ENCODE results near the gene CAMK1D.

The CAMK1D gene

GRCh38 chr10:12563489-12563888 is 214.1 kb downstream of the CAMK1D start:
- DNase-seq (ENCODE audit: low read depth) = no peak

GRCh38 chr10:12564173-12564572 is 214.8 kb downstream of the CAMK1D start:
- DNase-seq (ENCODE audit: low read depth) = no peak

GRCh38 chr10:12566161-12567115 is 217.1 kb downstream of the CAMK1D start:
- DNase-seq (ENCODE audit: low read depth) = no peak

GRCh38 chr10:12568391-12569009 is 219.2 kb downstream of the CAMK1D start:
- no peak for DNase-seq (ENCODE audit: low read depth)

- no peak for DNase-seq (ENCODE audit: low read depth)
These were observed 222.9 kb downstream of the CAMK1D start for GRCh38 chr10:12572281-12572680.

GRCh38 chr10:12577610-12578009 is 228.3 kb downstream of the CAMK1D start:
- DNase-seq (ENCODE audit: low read depth) = no peak

- DNase-seq (ENCODE audit: low read depth) = no peak
These were observed 230.9 kb downstream of the CAMK1D start for GRCh38 chr10:12579954-12580858.

GRCh38 chr10:12583891-12584595 is 234.7 kb downstream of the CAMK1D start:
- DNase-seq (ENCODE audit: low read depth) = no peak

- DNase-seq (ENCODE audit: low read depth) = no peak
These were observed 237.4 kb downstream of the CAMK1D start for GRCh38 chr10:12586741-12587140.

GRCh38 chr10:12587451-12587888 is 238.1 kb downstream of the CAMK1D start:
- DNase-seq (ENCODE audit: low read depth) = no peak

- no peak for DNase-seq (ENCODE audit: low read depth)
These were observed 238.9 kb downstream of the CAMK1D start for GRCh38 chr10:12588091-12588860.

- DNase-seq (ENCODE audit: low read depth) = no peak
These were observed 239.9 kb downstream of the CAMK1D start for GRCh38 chr10:12589291-12589690.

GRCh38 chr10:12589791-12590190 is 240.4 kb downstream of the CAMK1D start:
- no peak for DNase-seq (ENCODE audit: low read depth)

- DNase-seq (ENCODE audit: low read depth) = no peak
These were observed 241.6 kb downstream of the CAMK1D start for GRCh38 chr10:12590675-12591659.

- no peak for DNase-seq (ENCODE audit: low read depth)
These were observed 243.6 kb downstream of the CAMK1D start for GRCh38 chr10:12592967-12593366.

- DNase-seq (ENCODE audit: low read depth) = peak; percentile 3
These were observed 245.1 kb downstream of the CAMK1D start for GRCh38 chr10:12594448-12594944.

- no peak for DNase-seq (ENCODE audit: low read depth)
These were observed 246.7 kb downstream of the CAMK1D start for GRCh38 chr10:12595936-12596576.

GRCh38 chr10:12597176-12597575 is 247.8 kb downstream of the CAMK1D start:
- no peak for DNase-seq (ENCODE audit: low read depth)
